Muscle of arm (tissue), 12 donors: ENCODE measurements around the gene MICB. TPM values are rescaled to one million over a fixed set of nuclear protein-coding genes. Genes with fewer than 3 reads are reported as not detected.
"Not testable (repeated sequence)": the region's sequence is repeated elsewhere in the genome, so short reads cannot be mapped to it uniquely, and the experiment has no call there.

Experiments
- DNase-seq: peaks from one replicate; pipeline ENCODE4 v3.0.0-alpha.2; 2013
- polyA plus RNA-seq, 12 donors: library from polyadenylated mRNA; unstranded; fragments of 120-200 nt; gene quantifications; one replicate each; pipeline ENCODE4 v1.2.1, GENCODE V29; 2013; ENCODE audit not compliant: insufficient read length in 12 of 12

MICB gene
- polyA plus RNA-seq, 12 donors: 0.37 to 1.9 (median 0.78) TPM; not detected in 2

GRCh38 chr6:31473780-31474761 lies 23.9 kb upstream of the MICB start:
- DNase-seq: no peak

DNA sequence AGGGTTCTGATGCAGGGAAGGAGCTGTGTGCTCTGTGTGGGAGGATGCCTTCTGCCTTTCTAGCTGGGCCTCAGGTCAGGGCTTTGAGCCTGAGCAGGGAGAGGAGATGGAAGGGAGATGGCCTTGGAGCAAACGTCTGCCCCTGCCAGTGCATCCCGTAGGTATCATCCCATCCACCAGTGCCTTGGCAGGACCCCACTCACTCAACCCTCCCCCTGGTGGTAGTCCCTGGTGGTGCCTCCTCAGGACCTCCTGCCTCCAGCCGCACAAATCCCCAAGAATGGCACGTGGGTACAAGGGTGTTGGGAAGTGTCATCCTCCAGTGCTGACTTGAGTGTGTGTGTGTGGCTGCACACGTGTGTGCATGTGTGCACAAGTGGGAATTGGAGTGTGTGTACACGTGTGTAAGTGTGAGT lies 23.1 kb upstream of the MICB start:
- DNase-seq: no peak

DNA sequence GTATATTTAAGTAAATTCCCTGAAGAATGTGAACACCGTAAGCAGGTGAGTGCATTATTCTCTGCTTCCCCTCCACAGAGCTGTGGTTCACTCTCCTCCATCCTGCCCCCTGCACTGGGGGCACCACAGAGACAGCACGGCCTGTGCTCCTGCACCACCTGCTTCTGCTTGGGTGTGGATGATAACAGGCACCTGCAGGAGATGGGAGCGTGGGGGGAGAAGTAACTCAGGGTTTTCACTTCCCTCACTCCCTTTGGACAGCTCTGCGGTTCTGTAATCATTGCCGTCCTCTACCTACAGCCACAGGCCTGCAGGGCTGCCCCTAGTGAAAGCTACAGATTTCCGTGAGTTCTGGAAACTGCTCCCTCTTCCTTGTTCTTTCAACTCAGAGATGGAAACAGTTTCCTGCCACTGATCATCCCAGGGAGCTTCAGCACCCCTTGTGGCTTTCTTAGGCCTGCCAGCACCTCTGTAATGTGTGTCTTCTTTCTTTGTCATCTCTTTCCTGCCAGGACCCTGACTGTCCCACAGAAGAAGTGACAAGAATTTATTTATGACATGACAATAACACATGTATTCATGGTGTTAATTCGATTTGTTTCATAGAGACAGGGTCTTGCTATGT lies 21.3 kb upstream of the MICB start:
- DNase-seq: no peak

- DNase-seq: no peak
Measured at GRCh38 chr6:31477521-31477920, 20.4 kb upstream of the MICB start.

DNA sequence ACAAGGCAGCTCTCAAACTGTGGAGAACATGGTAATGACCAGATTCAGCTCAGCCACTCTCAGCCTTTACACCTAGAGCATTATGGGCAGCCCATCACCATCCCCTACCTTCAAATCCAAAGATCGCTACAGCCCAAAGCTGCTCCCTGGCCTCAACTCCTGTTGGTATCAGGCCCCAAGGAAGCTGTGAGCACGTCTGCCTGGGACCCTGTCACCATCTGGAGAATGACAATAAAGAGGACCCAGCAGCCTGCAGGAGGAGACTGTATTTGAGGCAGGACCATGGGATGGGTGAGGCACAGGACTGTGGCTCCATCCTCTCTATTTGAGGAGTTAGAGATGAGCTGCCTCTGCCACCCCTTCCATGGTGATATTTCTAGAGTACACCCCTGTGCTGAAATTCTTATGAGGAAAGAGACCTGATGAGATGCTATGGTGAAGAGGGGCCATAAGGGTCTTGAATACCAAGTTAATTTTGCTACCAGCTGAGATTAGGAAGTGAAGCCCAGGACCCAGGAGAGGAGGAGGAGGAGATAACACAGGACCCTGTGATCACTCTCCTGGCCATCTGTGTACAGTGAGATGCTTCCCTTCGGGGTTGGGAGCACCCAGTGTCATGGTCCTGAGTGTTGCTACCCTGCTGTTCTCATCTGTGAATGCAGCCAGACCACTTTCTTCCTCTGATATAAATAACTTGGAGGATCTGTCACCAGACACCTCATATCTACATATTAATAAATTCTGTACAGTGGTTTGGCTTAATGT lies 19.6 kb upstream of the MICB start:
- no peak for DNase-seq

DNA sequence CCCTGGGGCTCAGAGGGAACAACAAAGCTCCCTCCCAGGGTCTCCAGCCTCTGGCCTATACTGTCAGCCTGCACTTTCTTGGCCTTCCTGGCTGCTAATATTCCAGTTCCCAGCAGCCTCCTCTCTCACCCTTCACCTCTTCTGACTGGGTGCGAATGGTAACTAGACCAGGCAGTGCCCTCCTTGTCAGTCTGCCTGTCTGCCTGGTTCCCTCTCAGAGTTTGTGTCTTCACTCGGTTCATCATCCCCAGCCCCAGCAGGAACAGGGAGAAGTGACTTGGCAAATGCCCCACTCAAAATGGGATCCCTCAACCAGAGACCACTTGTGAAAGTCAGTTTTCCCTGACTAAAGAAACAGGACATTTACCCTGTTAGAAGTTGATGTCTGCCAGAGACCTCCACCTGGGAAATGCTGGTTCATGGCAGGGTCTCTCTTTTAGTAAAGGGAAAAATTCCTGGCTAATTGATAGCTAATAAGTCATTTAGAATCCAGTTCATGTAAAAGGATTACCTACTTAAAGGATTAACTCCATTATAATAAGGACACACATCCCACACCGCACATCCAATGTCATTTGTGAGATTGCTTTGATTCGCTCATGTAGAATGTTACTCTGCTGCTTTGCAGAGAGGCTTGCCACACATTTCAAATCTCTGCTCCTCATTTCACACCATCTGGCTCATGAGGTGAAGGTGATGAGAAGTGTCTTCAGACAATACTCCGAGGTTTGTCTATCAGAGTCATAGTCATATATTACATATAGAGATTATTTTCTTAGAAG lies 18.6 kb upstream of the MICB start:
- DNase-seq: no peak

DNA sequence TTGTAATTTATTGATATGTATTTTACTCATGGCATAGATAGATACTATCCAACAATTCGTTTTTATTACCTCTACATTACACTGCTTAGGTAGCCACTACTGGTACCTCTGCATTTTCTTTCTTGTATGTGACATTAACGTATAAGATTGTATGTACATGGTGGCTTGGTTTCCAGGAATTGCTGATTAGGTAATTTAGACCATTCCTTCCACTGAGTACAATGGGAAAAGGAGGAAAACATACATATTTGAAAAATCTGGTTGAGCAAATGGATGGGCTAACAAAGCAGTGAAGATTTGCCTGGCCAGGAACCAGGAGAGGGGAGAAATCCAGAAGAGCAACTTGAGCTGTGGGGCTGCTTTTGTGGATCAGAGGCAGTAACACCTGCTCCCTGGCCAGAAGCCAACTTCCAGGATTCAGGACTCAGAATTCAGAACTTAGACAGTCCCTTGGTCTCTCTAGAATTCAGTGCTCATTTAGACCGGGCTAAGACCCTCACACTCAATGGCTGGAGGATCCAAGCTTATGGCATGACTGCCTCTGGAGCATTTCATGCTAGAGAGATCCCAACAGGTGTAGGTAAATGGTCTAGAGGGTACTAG lies 17.9 kb upstream of the MICB start:
- no peak for DNase-seq

DNA sequence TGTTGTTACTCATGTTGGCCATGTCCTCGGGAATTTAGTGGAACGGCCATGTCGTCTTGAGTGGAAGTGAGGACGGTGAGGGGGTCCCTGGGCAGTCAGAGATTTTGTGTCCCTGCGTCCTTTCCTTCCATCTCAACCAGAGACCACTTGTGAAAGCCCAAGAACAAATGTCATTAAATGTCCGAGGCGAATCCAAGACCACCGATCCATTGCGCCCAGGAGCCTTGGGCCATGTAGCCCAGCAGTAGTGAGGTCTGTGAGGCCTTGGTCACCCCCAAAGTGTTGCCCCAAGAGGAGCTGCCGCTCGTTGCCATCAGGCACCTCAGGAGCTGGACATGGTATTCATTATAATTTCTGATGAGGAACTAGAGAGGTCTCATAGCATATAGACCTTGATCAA lies 17.4 kb upstream of the MICB start:
- no peak for DNase-seq

GRCh38 chr6:31483392-31483791 lies 14.6 kb upstream of the MICB start:
- no peak for DNase-seq

- no peak for DNase-seq
Measured at GRCh38 chr6:31485055-31485454, 12.9 kb upstream of the MICB start.

- DNase-seq: not testable (repeated sequence)
Measured at GRCh38 chr6:31486065-31486837, 11.7 kb upstream of the MICB start.

DNA sequence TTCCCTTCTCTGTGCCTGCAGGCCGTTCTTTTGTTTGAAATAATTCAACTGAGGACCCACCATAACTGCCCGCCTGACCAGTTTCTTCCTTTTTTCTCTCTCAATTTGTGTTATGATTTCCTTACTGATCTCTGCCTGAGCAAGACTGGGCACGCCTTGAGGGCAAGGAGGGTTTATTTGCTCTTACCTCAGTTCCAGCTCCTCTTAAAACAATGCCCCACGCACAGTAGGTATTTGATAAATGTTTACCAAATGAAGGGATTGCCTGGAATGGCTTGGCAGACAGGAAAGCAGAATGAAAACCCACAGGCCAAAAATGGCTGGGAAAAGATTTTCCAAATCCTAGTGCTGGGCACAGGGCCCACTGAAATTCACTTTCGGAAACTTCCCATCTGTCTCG lies 10.3 kb upstream of the MICB start:
- DNase-seq: not testable (repeated sequence)

DNA sequence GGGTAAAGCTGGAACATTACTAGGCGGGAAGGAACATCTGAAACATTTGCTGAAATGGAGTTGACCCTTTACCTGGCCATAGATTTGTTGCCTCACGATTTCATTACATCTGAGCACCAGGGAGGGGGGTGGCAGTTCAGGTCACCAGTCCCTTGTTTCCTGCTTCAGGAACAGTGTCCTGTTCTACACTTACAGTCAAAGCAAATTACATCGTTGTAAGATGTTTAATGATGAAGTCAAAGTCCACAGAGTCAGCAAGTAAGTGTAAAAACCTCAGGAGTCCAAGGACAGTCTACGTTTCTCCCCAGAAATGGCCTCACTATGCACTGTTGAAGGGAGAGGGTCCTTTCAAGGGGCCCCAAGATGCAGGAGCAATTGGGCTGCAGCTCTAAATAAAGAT lies 8.9 kb upstream of the MICB start:
- no peak for DNase-seq

GRCh38 chr6:31490115-31490873 lies 7.7 kb upstream of the MICB start:
- DNase-seq: no peak

DNA sequence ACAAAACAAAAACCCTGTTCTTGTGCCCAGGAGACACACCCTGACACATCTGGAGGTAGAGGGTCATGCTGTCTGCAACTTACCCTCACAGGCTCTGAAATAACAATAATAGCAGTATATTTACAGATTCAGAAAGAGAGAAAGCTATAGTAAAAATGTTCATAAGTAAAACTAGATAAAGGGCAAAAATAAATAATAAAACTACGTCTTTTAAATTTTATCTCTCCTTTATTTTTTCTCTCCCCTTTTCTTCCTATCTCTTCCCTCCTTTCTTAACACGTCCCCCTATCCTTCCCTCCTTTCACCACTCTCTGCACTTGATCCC lies 4.4 kb upstream of the MICB start:
- DNase-seq: not testable (repeated sequence)

DNA sequence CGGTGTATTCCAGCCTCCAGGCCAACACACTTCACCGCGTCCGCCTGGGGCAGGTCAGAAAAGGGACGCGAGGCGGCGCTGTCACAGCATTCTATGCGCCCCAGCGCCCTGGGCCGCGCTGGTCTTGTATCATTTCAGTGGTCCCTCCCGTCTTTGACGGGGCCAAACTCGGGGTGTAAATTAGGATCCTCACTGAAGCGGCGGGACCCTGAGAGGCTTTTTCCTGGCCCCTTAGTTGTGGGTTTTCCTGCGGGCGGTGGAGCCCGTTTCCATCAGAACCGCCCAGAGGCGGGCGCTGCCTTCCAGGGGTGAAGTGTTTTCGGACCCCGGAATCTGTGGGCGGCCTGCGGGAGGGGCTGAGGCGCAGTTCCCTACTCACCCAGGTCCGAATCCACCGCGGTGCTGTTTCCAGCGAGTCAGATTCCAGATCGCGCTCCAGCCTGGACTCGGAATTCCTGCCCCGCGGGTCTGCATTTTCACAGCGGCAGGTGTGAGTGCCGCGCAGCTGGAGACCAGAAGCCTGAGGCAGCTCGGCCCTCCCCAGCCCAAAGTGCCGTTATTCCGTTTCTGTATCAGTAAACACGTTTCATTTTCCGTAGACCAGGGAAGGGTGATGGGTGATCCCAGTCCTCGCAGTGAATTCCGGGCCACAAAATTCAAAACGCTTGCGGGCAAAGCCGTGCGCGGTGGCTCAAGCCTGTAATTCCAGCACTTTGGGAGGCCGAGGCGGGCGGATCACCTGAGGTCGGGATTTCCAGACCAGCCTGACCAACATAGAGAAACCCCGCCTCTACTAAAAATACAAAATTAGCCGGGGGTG lies 3.9 kb upstream of the MICB start:
- peak; percentile 55 for DNase-seq

GRCh38 chr6:31495580-31495979 lies 2.4 kb upstream of the MICB start:
- no peak for DNase-seq

GRCh38 chr6:31496826-31497225 lies 1.1 kb upstream of the MICB start:
- DNase-seq: not testable (repeated sequence)

DNA sequence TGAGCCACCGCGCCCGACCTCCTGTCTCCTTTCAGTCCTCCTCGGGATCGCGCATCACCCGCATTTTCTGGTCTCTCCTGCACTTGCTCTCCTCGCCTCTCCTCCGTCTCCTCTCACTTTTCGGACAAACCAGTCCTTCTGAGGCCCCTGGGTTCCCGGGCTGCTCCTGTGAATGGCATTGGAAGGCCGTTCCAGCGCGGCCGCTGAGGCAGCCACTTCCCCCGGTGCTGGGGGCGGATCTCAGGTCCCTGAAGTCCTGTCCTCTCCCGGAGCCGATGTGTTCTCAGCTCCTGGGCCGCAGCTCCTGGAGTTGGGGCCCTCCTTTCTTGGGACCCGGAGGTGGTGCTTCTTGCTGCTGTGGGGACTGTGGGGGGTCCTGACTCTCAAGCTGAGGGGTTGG lies 803 bp downstream of the MICB start:
- DNase-seq: no peak
